Uterus (tissue), 4 donors: Measurements from ENCODE around the gene STK38. TPM values are rescaled to one million over a fixed set of nuclear protein-coding genes. Genes with fewer than 3 reads are reported as not detected.
"Not testable (repeated sequence)": the region's sequence is repeated elsewhere in the genome, so short reads cannot be mapped to it uniquely, and the experiment has no call there.

ENCODE experiments used
- DNase-seq, 2 donors: peaks; one replicate each; pipeline ENCODE4 v3.0.0-alpha.2; 2019 to 2020
- H3K27ac ChIP-seq, 2 donors: fragments of 200-600 bp; sonication (generic); 1 replicate in 1 of 2; 2 replicates in 1 of 2; pipeline ENCODE4 v1.5.1; 2016 to 2018
- H3K27me3 ChIP-seq, 2 donors: fragments of 200-600 bp; sonication (generic); one replicate each; pipeline ENCODE4 v1.5.1; 2018 to 2019; ENCODE audit warnings: control low read depth in 1 of 2
- H3K36me3 ChIP-seq, 2 donors: fragments of 200-600 bp; sonication (generic); one replicate each; pipeline ENCODE4 v1.5.1; 2019; ENCODE audit warnings: control low read depth in 1 of 2
- H3K4me1 ChIP-seq, 2 donors: fragments of 200-600 bp; sonication (generic); one replicate each; pipeline ENCODE4 v1.5.1; 2018 to 2019; ENCODE audit warnings: control low read depth in 1 of 2
- H3K4me3 ChIP-seq, 2 donors: fragments of 200-600 bp; sonication (generic); 1 replicate in 1 of 2; 2 replicates in 1 of 2; pipeline ENCODE4 v1.5.1; 2018 to 2019; ENCODE audit warnings: mild to moderate bottlenecking in 1 of 2
- H3K9me3 ChIP-seq, 2 donors: fragments of 200-600 bp; sonication (generic); one replicate each; pipeline ENCODE4 v1.5.1; 2019; ENCODE audit warnings: control low read depth in 1 of 2
- CTCF ChIP-seq, 4 experiments: fragments of 200-600 bp in 2 of 4; fragments of 450-650 bp in 2 of 4; sonication (generic) in 2 of 4; IDR thresholded peaks; one replicate each; pipeline ENCODE4 v1.5.1; 2016 to 2019; ENCODE audit warnings: antibody characterized with exemption in 4 of 4, mild to moderate bottlenecking in 2 of 4, moderate library complexity in 1 of 4
- POLR2A ChIP-seq, 2 donors: fragments of 450-650 bp; IDR thresholded peaks; one replicate each; pipeline ENCODE4 v1.6.1; 2016; ENCODE audit warnings: antibody characterized with exemption in 2 of 2, mild to moderate bottlenecking in 1 of 2, moderate library complexity in 1 of 2
- intact Hi-C: fragments of 100-400 bp; cut with DNase I; formaldehyde crosslinking; loops from one replicate; pipeline ENCODE4 v1.15.1; 2023; ENCODE audit warnings: low total_unique reads
- total RNA-seq, 4 donors: library from RNA; depleted of rRNA in 3 of 4; stranded (reverse); fragments of >200 nt in 3 of 4; gene quantifications; one replicate each; pipeline versions ENCODE4 v1.1.0 to v1.2.4, GENCODE V29; 2014 to 2023
- donor health status: DM: yes; HTN: yes; CAD: no.

The STK38 gene
- total RNA-seq, 4 donors from 2014 or later: 10.6 to 30.0 (median 20.5) TPM

GRCh38 chr6:36574679-36575078 is 27.4 kb upstream of the STK38 start:
- H3K36me3 ChIP-seq: no peaks in the 10 kb centered on the region
- DNase-seq: no peak
- no peaks in the 10 kb centered on the region for H3K27me3 ChIP-seq
- no peak overlapping the region for H3K4me3 ChIP-seq
- TF ChIP-seq POLR2A (IDR thresholded peaks at IDR 0.05) (no peak), CTCF (IDR thresholded peaks at IDR 0.05) (no peak)
- intact Hi-C loops: no loop called here
- no peak overlapping the region for H3K27ac ChIP-seq
- H3K9me3 ChIP-seq: no peaks in the 10 kb centered on the region
- H3K4me1 ChIP-seq: no peaks in the 10 kb centered on the region

- H3K4me3 ChIP-seq, DNase-seq, H3K27me3 ChIP-seq, intact Hi-C loops, H3K4me1 ChIP-seq, H3K9me3 ChIP-seq, H3K27ac ChIP-seq, H3K36me3 ChIP-seq: not testable (repeated sequence)
Observed at GRCh38 chr6:36572353-36573311, 25.4 kb upstream of the STK38 start.

GRCh38 chr6:36571122-36572043 is 24.1 kb upstream of the STK38 start:
- H3K4me1 ChIP-seq: no peaks in the 10 kb centered on the region
- no peaks in the 10 kb centered on the region for H3K36me3 ChIP-seq
- DNase-seq: no peak
- H3K9me3 ChIP-seq: no peaks in the 10 kb centered on the region
- TF ChIP-seq CTCF (IDR thresholded peaks at IDR 0.05): no peak
- no peak for TF ChIP-seq POLR2A (IDR thresholded peaks at IDR 0.05)
- H3K4me3 ChIP-seq: no peak overlapping the region
- H3K27ac ChIP-seq: no peak overlapping the region
- intact Hi-C loops: no loop called here
- no peaks in the 10 kb centered on the region for H3K27me3 ChIP-seq

- intact Hi-C loops: no loop called here
- TF ChIP-seq POLR2A (IDR thresholded peaks at IDR 0.05) (no peak), CTCF (IDR thresholded peaks at IDR 0.05) (no peak)
- no peaks in the 10 kb centered on the region for H3K4me1 ChIP-seq
Observed at GRCh38 chr6:36570264-36570663, 23.0 kb upstream of the STK38 start.

DNA sequence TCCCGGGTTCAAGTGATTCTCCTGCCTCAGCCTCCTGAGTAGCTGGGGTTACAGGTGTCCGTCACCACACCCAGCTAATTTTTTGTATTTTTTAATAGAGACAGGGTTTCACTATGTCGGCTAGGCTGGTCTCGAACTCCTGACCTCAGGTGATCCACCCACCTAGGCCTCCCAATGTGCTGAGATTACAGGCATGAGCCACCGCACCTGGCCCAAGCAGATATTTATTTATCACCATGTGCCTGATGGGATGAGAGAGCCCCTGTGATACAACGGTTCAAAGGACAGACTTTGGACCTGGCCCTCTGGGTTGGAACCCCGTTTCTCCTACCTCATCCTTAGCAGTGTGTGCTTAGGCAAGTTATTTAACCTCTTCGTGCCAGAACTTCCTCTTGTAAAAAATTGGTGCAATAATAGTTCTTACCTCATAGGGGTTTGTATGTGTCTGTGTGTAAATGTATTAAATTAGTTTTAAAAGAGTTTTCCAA is 19.2 kb upstream of the STK38 start:
- no peak overlapping the region for H3K27ac ChIP-seq
- no peaks in the 10 kb centered on the region for H3K4me1 ChIP-seq
- no peak for DNase-seq
- H3K36me3 ChIP-seq: no peaks in the 10 kb centered on the region
- H3K9me3 ChIP-seq: no peaks in the 10 kb centered on the region
- H3K27me3 ChIP-seq: no peaks in the 10 kb centered on the region
- intact Hi-C loops: no loop called here
- TF ChIP-seq POLR2A (IDR thresholded peaks at IDR 0.05): no peak
- no peak for TF ChIP-seq CTCF (IDR thresholded peaks at IDR 0.05)
- H3K4me3 ChIP-seq: no peak overlapping the region

More at GRCh38 chr6:36570264-36570663, 23.0 kb upstream of the STK38 start:
- no peaks in the 10 kb centered on the region for H3K36me3 ChIP-seq
- H3K4me3 ChIP-seq: no peak overlapping the region
- no peaks in the 10 kb centered on the region for H3K27me3 ChIP-seq
- H3K27ac ChIP-seq: no peak overlapping the region
- DNase-seq: no peak
- no peaks in the 10 kb centered on the region for H3K9me3 ChIP-seq
